BE2C (cell line): ENCODE results near the gene RCHY1.
"Not testable (repeated sequence)": the region's sequence is repeated elsewhere in the genome, so short reads cannot be mapped to it uniquely, and the experiment has no call there.

Source experiments
- DNase-seq: peaks from one replicate; pipeline ENCODE4 v3.0.0-alpha.2; 2020
- H3K27me3 ChIP-seq: fragments of 250-450 bp; sonication (Bioruptor Pico); 2 replicates; pipeline ENCODE4 v1.5.1; 2020; ENCODE audit warnings: mild to moderate bottlenecking
- H3K36me3 ChIP-seq: fragments of 250-450 bp; sonication (Bioruptor Pico); 2 replicates; pipeline ENCODE4 v1.5.1; 2020; ENCODE audit warnings: mild to moderate bottlenecking
- H3K4me1 ChIP-seq: fragments of 250-450 bp; sonication (Bioruptor Pico); 2 replicates; pipeline ENCODE4 v1.5.1; 2020
- H3K4me3 ChIP-seq: 2 replicates; pipeline ENCODE4 v1.5.1; 2011; ENCODE audit warnings: low read depth, low read length
- H3K9me3 ChIP-seq: fragments of 250-450 bp; sonication (Bioruptor Pico); 2 replicates; pipeline ENCODE4 v1.5.1; 2020
- CTCF ChIP-seq: IDR thresholded peaks from 2 replicates; pipeline ENCODE4 v1.5.1; 2012; ENCODE audit warnings: mild to moderate bottlenecking, low read depth, low read length

Gene RCHY1

GRCh38 chr4:75549019-75549418, 34.8 kb upstream of the RCHY1 start:
- Histone ChIP-seq H3K4me1 (no peaks in the 10 kb centered on the region), H3K27me3 (no peaks in the 10 kb centered on the region), H3K9me3 (no peaks in the 10 kb centered on the region), H3K36me3 (no peaks in the 10 kb centered on the region), H3K4me3 (no peak overlapping the region)
- TF ChIP-seq CTCF, result no peak
- DNase-seq, result no peak

- Histone ChIP-seq H3K36me3 (no peaks in the 10 kb centered on the region), H3K4me1 (no peaks in the 10 kb centered on the region), H3K9me3 (no peaks in the 10 kb centered on the region), H3K4me3 (no peak overlapping the region), H3K27me3 (no peaks in the 10 kb centered on the region)
- peak; percentile 61 for DNase-seq
- TF ChIP-seq CTCF, result no peak
Observed at GRCh38 chr4:75547647-75548387, 33.6 kb upstream of the RCHY1 start.

GRCh38 chr4:75545526-75545925, 31.3 kb upstream of the RCHY1 start:
- TF ChIP-seq CTCF, result no peak
- H3K4me3 ChIP-seq, result no peak overlapping the region
- H3K27me3 ChIP-seq, result no peaks in the 10 kb centered on the region
- no peaks in the 10 kb centered on the region for H3K4me1 ChIP-seq
- H3K36me3 ChIP-seq, result no peaks in the 10 kb centered on the region
- no peaks in the 10 kb centered on the region for H3K9me3 ChIP-seq
- no peak for DNase-seq

- no peaks in the 10 kb centered on the region for H3K9me3 ChIP-seq
- H3K36me3 ChIP-seq, result no peaks in the 10 kb centered on the region
- H3K4me3 ChIP-seq, result no peak overlapping the region
- no peak for DNase-seq
- no peaks in the 10 kb centered on the region for H3K27me3 ChIP-seq
- TF ChIP-seq CTCF, result no peak
- H3K4me1 ChIP-seq, result no peaks in the 10 kb centered on the region
Observed at GRCh38 chr4:75544870-75545269, 30.7 kb upstream of the RCHY1 start.

- H3K36me3 ChIP-seq, result not testable (repeated sequence)
Observed at GRCh38 chr4:75544220-75544619, 30.0 kb upstream of the RCHY1 start.

GRCh38 chr4:75542824-75543223, 28.6 kb upstream of the RCHY1 start:
- Histone ChIP-seq H3K36me3 (no peaks in the 10 kb centered on the region), H3K9me3 (no peaks in the 10 kb centered on the region), H3K27me3 (no peaks in the 10 kb centered on the region), H3K4me3 (no peak overlapping the region), H3K4me1 (no peaks in the 10 kb centered on the region)
- no peak for DNase-seq
- no peak for TF ChIP-seq CTCF

More at GRCh38 chr4:75544220-75544619, 30.0 kb upstream of the RCHY1 start:
- not testable (repeated sequence) for H3K4me1 ChIP-seq, H3K27me3 ChIP-seq, H3K9me3 ChIP-seq, H3K4me3 ChIP-seq, DNase-seq

- H3K4me3 ChIP-seq, H3K27me3 ChIP-seq, H3K9me3 ChIP-seq, H3K36me3 ChIP-seq, DNase-seq, H3K4me1 ChIP-seq: not testable (repeated sequence)
Observed at GRCh38 chr4:75537308-75537707, 23.1 kb upstream of the RCHY1 start.

GRCh38 chr4:75533926-75534325, 19.7 kb upstream of the RCHY1 start:
- DNase-seq, H3K36me3 ChIP-seq, H3K4me3 ChIP-seq, H3K9me3 ChIP-seq, H3K4me1 ChIP-seq, H3K27me3 ChIP-seq: not testable (repeated sequence)

- not testable (repeated sequence) for H3K9me3 ChIP-seq, H3K36me3 ChIP-seq, H3K27me3 ChIP-seq, DNase-seq, H3K4me3 ChIP-seq, H3K4me1 ChIP-seq
Observed at GRCh38 chr4:75533339-75533887, 19.2 kb upstream of the RCHY1 start.

- H3K36me3 ChIP-seq, DNase-seq, H3K4me1 ChIP-seq, H3K27me3 ChIP-seq, H3K4me3 ChIP-seq, H3K9me3 ChIP-seq: not testable (repeated sequence)
Observed at GRCh38 chr4:75531536-75532143, 17.4 kb upstream of the RCHY1 start.
